GM08714 (cell line): ENCODE data around the gene TOMM20L.
"Not testable (repeated sequence)": the region's sequence is repeated elsewhere in the genome, so short reads cannot be mapped to it uniquely, and the experiment has no call there.

Experiments
- H3K4me3 ChIP-seq: fragments of 200-500 bp; sonication (Bioruptor generic); 2 replicates; pipeline ENCODE4 v1.5.1; 2014; ENCODE audit warnings: mild to moderate bottlenecking, low read length, inconsistent platforms
- ZNF274 ChIP-seq: IDR thresholded peaks from 2 replicates; pipeline ENCODE4 v1.6.1; 2012; ENCODE audit warnings: mild to moderate bottlenecking, low read depth, low read length

The TOMM20L gene

GRCh38 chr14:58401587-58401986 lies 5.9 kb downstream of the TOMM20L start:
- TF ChIP-seq ZNF274 = no peak
- no peak overlapping the region for H3K4me3 ChIP-seq

GRCh38 chr14:58408681-58409215 lies 13.0 kb downstream of the TOMM20L start:
- H3K4me3 ChIP-seq = no peak overlapping the region
- TF ChIP-seq ZNF274 = no peak

GRCh38 chr14:58414845-58415244 lies 19.1 kb downstream of the TOMM20L start:
- no peak overlapping the region for H3K4me3 ChIP-seq
- TF ChIP-seq ZNF274 = no peak

GRCh38 chr14:58415636-58416547 lies 20.2 kb downstream of the TOMM20L start:
- no peak for TF ChIP-seq ZNF274
- H3K4me3 ChIP-seq = no peak overlapping the region

- not testable (repeated sequence) for H3K4me3 ChIP-seq
These were observed 21.2 kb downstream of the TOMM20L start for GRCh38 chr14:58416934-58417333.

- TF ChIP-seq ZNF274 = no peak
These were observed 31.0 kb downstream of the TOMM20L start for GRCh38 chr14:58426670-58427280.

GRCh38 chr14:58427281-58428117 lies 31.8 kb downstream of the TOMM20L start, which contains the start of the genes KIAA0586 and TIMM9:
KIAA0586 (plus strand) TSS chr14:58427719; CDS start chr14:58428265, 546 bp downstream.
TIMM9 (minus strand) TSS chr14:58427531; CDS start chr14:58411945, 15,586 bp downstream.
- no peak for TF ChIP-seq ZNF274
- H3K4me3 ChIP-seq = peak within 1 kb of the TSS; percentile 94

More at GRCh38 chr14:58426670-58427280, 31.0 kb downstream of the TOMM20L start:
- peak overlapping the region; percentile 94 for H3K4me3 ChIP-seq

GRCh38 chr14:58428118-58428683 lies 32.5 kb downstream of the TOMM20L start:
- no peak for TF ChIP-seq ZNF274
- peak overlapping the region; percentile 94 for H3K4me3 ChIP-seq

- no peak overlapping the region for H3K4me3 ChIP-seq
- TF ChIP-seq ZNF274 = no peak
These were observed 34.4 kb downstream of the TOMM20L start for GRCh38 chr14:58430156-58430555.

GRCh38 chr14:58439476-58439875 lies 43.7 kb downstream of the TOMM20L start:
- no peak for TF ChIP-seq ZNF274
- H3K4me3 ChIP-seq = no peak overlapping the region

GRCh38 chr14:58444627-58445026 lies 48.9 kb downstream of the TOMM20L start:
- H3K4me3 ChIP-seq = no peak overlapping the region
- TF ChIP-seq ZNF274 = no peak

GRCh38 chr14:58455593-58456265 lies 60.0 kb downstream of the TOMM20L start:
- no peak for TF ChIP-seq ZNF274
- H3K4me3 ChIP-seq = no peak overlapping the region
